NCI-H1092 treated with DMSO at 0.1 percent for 48 hours (cell line): ENCODE measurements around the gene HOOK2.
"Not testable (repeated sequence)": the region's sequence is repeated elsewhere in the genome, so short reads cannot be mapped to it uniquely, and the experiment has no call there.

Experiments used
- DNase-seq: peaks from one replicate; lab custom pipeline; 2025; lab: John Stamatoyannopoulos, UW

Gene HOOK2

GRCh38 chr19:12774588-12775555 lies at the start of gene HOOK2:
Gene HOOK2, minus strand, starts transcription at chr19:12775552. Its CDS starts 103 bp downstream, at chr19:12775449.
- no peak for DNase-seq

GRCh38 chr19:12821761-12822160 lies 46.4 kb upstream of the HOOK2 start:
- DNase-seq = no peak

- DNase-seq = not testable (repeated sequence)
Observed at GRCh38 chr19:12817810-12818209, 42.5 kb upstream of the HOOK2 start.

GRCh38 chr19:12817188-12817587 lies 41.8 kb upstream of the HOOK2 start:
- DNase-seq = not testable (repeated sequence)

GRCh38 chr19:12815088-12815487 lies 39.7 kb upstream of the HOOK2 start:
- no peak for DNase-seq

DNA sequence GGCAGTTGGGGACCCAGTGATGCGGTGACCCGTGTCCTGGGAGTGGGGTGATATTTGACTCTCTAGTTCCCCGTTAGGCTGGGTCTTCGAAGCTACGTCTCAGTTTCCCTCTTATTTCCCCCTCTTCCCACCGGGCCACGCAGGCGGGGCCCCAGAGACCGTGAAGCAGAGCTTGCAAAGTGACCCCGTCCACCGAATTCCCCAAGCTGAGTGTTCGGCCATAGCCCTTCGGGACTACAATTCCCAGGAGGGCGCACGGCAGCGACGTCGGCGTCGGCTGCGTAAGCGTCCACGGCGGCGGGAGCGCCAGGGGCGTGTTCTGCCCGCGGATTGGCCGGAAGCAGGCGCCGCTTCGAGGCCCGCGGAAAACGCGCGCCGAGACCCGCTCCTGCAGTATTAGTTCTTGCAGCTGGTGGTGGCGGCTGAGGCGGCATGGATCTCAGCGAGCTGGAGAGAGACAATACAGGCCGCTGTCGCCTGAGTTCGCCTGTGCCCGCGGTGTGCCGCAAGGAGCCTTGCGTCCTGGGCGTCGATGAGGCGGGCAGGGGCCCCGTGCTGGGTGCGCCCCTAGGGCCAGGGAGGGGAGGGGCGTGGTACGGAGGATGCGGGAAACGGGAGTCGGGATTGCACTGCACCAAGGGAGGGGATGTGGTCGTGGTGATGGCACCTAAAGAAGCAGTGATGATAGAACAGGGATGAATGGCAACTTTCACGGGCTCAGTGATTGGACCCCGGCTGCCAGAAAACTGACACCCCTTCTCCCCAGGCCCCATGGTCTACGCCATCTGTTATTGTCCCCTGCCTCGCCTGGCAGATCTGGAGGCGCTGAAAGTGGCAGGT lies 31.1 kb upstream of the HOOK2 start, which contains the start of gene RNASEH2A:
Gene RNASEH2A (plus strand): TSS at position 343 of the 840 bp plus-strand sequence. CDS start 90 bp downstream, at position 433.
- DNase-seq = peak; percentile 88

DNA sequence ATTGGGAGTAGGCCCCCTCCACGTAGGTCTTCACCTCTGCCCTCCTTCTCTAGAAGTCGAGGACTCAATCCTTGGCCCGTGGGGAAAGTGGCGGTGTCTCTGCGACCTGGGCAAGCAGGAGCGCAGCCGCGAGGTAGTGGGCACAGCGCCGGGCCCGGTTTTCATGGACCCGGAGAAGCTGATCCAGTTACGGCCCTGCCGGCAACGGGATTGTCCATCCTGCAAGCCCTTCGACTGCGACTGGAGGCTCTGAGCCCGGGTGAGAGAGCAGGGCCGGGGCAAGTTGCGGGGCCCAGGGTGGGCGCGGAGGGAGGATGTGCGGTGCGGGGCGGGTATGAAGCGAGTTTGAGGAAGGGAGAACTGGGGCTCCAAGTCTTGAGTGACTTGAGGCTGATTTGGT lies 28.7 kb upstream of the HOOK2 start:
- DNase-seq = no peak

- DNase-seq = no peak
Observed at GRCh38 chr19:12802267-12803106, 27.1 kb upstream of the HOOK2 start.

DNA sequence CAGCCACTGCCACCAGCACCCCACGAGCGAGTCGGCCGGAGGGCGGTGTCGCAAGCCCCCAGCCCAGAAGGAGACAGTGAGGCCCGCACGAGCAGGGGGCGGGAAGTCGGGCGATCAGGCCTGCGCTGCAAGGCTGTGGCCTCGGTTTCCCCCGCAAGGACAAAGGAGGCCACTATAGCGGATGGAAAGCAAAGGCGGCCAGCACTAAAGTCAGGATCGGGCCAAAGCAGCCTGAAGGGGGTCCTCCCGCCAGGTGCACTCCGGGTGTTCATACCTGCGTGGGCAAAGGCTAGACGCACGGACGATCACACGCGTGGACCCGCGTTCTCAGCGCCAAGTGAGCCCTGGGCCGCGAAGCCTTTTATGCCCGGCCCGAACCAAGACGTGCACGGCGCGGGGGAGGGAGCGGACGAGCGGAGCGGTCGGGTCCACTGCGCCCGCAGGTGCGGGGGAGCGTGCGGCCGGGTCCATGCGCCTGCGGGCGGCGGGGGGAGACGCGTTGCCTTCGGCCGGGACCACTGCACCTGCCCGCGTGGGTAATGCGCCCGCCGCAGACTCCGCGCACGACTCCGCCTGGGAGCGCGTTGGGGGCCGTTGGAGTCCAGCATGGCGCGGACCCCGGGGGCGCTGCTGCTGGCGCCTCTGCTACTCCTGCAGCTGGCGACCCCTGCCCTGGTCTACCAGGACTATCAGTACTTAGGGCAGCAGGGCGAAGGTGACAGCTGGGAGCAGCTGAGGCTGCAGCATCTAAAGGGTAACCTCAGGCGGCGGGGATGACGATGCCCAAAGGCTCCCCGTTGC lies 26.3 kb upstream of the HOOK2 start, which contains the start of the genes PRDX2 and THSD8:
Gene PRDX2 (minus strand): TSS at position 335 of the 801 bp plus-strand sequence. CDS start 539 bp downstream, outside the sequence.
Gene THSD8 (plus strand): TSS at position 604 of the 801 bp plus-strand sequence. CDS start 3 bp downstream, at position 607.
- peak; percentile 81 for DNase-seq

GRCh38 chr19:12800923-12801465 lies 25.6 kb upstream of the HOOK2 start:
- DNase-seq = no peak

DNA sequence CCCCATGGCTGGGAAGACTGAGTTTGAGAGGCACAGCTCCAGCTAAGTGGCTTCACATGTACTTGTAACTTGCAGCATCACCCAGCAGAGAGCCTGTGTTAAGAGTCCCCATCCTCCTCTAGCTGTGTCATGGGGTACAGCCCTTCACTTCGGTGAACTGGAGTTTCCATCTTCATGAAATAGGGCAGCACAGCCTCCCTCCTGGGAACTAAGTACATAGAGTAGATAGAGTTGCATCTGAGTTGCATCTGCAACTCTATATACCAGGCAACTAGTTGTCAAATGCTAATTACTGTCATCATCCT lies 25.1 kb upstream of the HOOK2 start:
- DNase-seq = no peak

DNA sequence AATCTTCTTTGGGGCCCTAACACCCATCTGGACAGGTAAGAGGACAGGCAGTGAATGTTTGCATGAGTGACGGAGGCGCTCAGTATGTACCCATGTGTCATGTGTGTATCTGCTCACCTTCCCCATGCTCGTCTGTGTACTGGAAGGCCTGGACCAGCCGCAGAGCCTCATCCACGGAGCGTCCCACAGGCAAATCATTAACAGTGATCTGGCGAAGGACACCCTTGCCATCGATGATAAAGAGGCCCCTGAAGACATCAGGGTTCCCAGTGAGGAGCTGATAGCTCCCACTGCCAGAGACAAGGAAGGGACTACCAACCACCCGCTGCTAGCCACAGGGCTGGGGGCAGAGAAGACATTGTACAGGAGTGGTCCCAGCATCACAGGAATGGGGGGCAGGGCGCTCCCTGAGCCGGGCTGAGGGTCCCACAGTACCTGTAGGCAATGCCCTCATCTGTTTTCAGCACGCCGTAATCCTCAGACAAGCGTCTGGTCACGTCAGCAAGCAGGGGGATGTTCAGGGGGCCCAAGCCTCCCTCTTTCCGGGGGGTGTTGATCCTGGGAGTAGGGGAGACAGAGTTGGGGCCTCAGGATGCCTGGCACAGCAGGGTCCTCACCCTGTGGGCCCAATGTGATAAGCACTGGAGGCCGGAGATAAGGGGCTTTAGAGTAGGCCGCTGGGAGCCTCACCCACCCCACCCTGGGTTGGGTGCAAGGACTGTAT lies 24.6 kb upstream of the HOOK2 start:
- DNase-seq = no peak

DNA sequence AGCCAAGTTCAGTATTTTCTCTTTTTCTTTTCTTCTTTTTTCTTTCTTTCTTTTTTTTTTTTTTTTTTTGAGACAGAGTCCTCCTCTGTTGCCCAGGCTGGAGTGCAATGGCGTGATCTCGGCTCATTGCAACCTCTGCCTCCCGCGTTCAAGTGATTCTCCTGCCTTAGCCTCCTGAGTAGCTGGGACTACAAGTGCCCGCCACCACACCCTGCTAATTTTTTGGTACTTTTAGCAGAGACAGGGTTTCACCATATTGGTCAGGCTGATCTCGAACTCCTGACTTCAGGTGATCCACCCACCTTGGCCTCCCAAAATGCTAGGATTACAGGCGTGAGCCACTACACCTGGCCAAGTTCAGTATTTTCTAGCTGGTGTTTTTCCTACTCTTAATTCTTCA lies 22.3 kb upstream of the HOOK2 start:
- DNase-seq = not testable (repeated sequence)

DNA sequence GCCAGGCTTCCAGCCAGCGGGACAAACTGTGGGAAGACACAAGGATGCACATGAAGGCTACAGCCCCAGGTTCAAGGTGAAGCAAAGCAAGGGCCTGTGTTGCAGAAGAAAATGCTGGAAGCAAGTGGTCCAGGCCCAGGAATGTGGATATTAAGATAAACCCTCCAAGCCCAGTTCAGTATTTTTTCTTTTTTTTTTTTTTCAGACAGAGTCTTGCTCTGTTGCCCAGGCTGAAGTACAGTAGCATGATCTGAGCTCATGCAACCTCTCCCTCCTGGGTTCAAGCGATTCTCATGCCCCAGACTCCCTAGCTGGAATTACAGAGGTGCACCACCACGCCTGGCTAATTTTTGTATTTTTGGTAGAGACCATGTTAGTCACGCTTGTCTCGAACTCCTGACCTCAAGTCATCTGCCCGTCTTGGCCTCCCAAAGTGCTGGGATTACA lies 21.8 kb upstream of the HOOK2 start:
- no peak for DNase-seq

DNA sequence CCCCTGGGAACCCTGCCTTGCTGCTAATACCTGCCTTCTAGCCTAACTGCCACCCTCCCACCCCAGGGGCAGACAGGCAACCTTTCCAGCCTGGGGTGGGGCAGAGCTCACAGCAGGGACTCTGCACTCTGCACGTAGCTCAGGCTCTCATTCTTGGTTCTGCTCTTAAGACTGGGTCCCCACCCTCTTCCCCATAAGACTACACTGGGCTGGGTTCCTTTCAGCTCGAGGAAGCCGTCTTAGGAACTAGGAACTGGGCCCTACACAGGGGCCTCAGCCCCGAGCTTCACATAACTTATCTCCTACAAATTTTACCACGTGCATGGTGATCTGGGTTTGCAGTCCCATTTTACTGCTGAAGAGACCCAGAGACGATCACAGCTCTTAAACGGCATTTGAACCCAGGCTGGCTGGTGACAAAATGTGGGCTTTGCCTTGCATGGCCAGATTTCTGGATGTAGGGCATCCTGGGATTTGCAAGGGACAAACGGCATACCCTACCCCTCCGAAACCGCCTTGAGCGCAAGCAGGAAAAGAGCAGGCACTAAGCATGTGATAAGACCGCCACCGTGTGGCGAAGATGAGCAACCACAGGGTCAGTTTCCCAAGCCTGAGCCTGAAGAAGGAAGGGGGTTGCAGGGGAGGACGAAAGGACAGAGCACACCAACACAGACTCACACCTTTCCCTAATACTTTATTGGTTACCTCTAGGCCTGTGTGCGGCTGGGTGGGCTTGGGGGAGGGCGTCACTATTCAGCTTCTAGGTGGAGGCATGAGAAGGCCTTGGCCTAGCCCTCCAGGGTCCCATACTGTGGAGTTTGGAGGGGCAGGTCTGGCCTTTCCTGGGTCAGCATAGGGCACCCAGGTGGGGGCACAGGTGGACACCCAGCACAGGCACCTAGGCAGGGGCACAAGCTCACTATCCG lies 21.1 kb upstream of the HOOK2 start:
- peak; percentile 73 for DNase-seq

DNA sequence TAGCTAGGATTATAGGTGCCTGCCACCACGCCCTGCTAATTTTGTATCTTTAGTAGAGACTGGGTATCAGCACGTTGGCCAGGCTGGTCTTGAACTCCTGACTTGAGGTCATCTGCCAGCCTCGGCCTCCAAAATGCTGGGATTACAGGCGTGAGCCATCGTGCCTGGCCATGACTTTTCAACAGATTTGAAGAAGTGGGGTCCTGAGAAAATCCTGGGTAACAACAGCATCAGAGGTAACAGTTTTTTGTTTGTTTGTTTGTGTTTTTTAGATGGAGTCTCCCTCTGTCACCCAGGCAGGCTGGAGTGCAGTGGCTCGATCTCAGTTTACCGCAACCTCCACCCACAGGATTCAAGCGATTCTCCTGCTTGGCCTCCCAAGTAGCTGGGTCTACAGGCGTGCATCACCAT lies 19.6 kb upstream of the HOOK2 start:
- DNase-seq = no peak

DNA sequence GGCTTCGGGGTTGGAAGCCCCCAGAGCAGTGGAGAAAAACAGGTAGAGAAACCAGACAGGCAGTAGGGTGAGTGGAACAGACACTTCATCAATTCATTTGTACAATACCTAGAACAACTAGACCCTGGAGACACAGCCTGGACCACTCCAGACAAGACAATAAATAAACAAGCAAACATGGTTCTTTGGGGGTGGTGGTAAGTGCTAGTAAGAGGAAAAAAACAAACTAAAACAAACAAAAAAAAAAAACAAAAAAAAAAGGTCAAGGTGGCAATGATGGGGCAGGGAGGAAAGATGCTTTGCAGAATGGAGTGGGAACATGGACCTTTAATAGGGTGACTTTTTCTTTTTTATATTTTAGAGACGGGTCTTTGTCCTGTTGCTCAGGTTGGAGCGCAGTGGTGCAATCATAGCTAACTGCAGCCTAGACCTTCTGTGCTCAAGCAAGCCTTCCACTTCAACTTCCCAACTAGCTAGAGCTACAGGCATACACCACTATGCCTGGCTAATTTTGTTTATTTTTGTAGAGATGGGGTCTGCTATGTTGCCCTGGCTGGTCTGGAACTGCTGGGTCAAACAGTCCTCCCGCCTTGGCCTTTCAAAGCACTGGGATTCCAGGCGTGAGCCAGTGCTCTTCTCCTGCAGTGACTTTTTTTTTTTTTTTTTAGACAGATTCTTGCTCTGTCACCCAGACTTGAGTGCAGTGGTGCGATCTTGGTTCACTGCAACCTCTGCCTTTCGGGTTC lies 19.0 kb upstream of the HOOK2 start:
- DNase-seq = peak; percentile 53
